PC-9 (cell line): Measurements from ENCODE around the gene LVRN.
"Not testable (repeated sequence)": the region's sequence is repeated elsewhere in the genome, so short reads cannot be mapped to it uniquely, and the experiment has no call there.

Source experiments
- EZH2 ChIP-seq: fragments of 200-600 bp; sonication (generic); IDR thresholded peaks from 2 replicates; pipeline ENCODE4 v1.8.0; 2017; ENCODE audit warnings: antibody characterized with exemption, low read depth
- TF ChIP-seq, protein P1 (sequence below): fragments of 200-600 bp; sonication (generic); conservative IDR thresholded peaks from 2 replicates; pipeline ENCODE4 v1.6.1; 2017; ENCODE audit warnings: mixed run types, antibody characterized with exemption, mild to moderate bottlenecking, moderate library complexity

DNA sequence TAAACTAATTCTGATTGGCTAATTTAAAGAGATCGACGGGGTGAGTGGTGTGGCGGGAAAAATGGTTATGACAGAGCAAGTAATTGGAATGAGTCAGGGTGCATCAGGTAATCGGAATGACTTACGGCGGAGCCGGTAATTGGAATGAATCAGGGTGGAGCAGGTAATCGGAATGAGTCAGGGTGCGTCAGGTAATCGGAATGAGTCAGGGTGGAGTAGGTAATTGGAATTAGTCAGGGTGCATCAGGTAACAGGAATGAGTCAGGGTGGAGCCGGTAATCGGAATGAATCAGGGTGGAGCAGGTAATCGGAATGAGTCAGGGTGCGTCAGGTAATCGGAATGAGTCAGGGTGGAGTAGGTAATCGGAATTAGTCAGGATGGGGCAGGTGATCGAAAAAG lies 32.1 kb upstream of the LVRN start:
- TF ChIP-seq, protein P1, sequence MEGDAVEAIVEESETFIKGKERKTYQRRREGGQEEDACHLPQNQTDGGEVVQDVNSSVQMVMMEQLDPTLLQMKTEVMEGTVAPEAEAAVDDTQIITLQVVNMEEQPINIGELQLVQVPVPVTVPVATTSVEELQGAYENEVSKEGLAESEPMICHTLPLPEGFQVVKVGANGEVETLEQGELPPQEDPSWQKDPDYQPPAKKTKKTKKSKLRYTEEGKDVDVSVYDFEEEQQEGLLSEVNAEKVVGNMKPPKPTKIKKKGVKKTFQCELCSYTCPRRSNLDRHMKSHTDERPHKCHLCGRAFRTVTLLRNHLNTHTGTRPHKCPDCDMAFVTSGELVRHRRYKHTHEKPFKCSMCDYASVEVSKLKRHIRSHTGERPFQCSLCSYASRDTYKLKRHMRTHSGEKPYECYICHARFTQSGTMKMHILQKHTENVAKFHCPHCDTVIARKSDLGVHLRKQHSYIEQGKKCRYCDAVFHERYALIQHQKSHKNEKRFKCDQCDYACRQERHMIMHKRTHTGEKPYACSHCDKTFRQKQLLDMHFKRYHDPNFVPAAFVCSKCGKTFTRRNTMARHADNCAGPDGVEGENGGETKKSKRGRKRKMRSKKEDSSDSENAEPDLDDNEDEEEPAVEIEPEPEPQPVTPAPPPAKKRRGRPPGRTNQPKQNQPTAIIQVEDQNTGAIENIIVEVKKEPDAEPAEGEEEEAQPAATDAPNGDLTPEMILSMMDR: not testable (repeated sequence)
- TF ChIP-seq EZH2: not testable (repeated sequence)
